ENCODE data around the gene RNPC3. TPM values are rescaled to one million over a fixed set of nuclear protein-coding genes. Genes with fewer than 3 reads are reported as not detected.

The RNPC3 gene
- total RNA-seq, 1 experiment from 2014 or later, result 16.4 TPM

GRCh38 chr1:103516693-103517092 lies 8.8 kb upstream of the RNPC3 start (continued):
- TF ChIP-seq ZNF423 (CRISPR knock-in tag; IDR thresholded peaks at IDR 0.05) (no peak), USF1 (CRISPR knock-in tag; IDR thresholded peaks at IDR 0.05) (no peak), ZSCAN18 (CRISPR knock-in tag; IDR thresholded peaks at IDR 0.05) (no peak), NR3C1 (CRISPR knock-in tag; conservative IDR thresholded peaks at IDR 0.05; ENCODE audit: low read depth) (no peak), MYBL2 (CRISPR knock-in tag; IDR thresholded peaks at IDR 0.05) (no peak), PRRX2 (CRISPR knock-in tag; IDR thresholded peaks at IDR 0.05) (no peak), ATF3 (CRISPR knock-in tag; conservative IDR thresholded peaks at IDR 0.05) (no peak), STAT6 (CRISPR knock-in tag; conservative IDR thresholded peaks at IDR 0.05; ENCODE audit: low read depth) (no peak), ZMAT4 (CRISPR knock-in tag; IDR thresholded peaks at IDR 0.05) (no peak), FOXJ3 (CRISPR knock-in tag; IDR thresholded peaks at IDR 0.05; ENCODE audit: borderline replicate concordance) (no peak)

- Mint-ChIP-seq H3K4me3 (no peak overlapping the region), H3K4me1 (0 out of 2 replicates have a peak, but pooled peaks cover 4% of the 10 kb centered on the region), H3K27ac (no peak overlapping the region), H3K9me3 (no peaks in the 10 kb centered on the region), H3K27me3 (ENCODE audit: low read depth) (no peaks in the 10 kb centered on the region), H3K36me3 (no peaks in the 10 kb centered on the region)
- ChIA-PET POLR2A (no interaction called here), CTCF (no interaction called here)
- DNase-seq (ENCODE audit: low spot score), result no peak
- no peak for ATAC-seq
- TF ChIP-seq USF2 (CRISPR knock-in tag; IDR thresholded peaks at IDR 0.05), result no peak
- no peak for TF ChIP-seq ETV6 (CRISPR knock-in tag; IDR thresholded peaks at IDR 0.05)
- no peak for TF ChIP-seq HMGA2 (CRISPR knock-in tag; IDR thresholded peaks at IDR 0.05)
- TF ChIP-seq SMAD3 (CRISPR knock-in tag; IDR thresholded peaks at IDR 0.05; ENCODE audit: borderline replicate concordance), result no peak
- no peak for TF ChIP-seq ATF2 (CRISPR knock-in tag; IDR thresholded peaks at IDR 0.05; ENCODE audit: borderline replicate concordance, low read depth)
- TF ChIP-seq ZNF263 (CRISPR knock-in tag; IDR thresholded peaks at IDR 0.05; ENCODE audit: low read depth), result no peak
- TF ChIP-seq ZNF532 (CRISPR knock-in tag; IDR thresholded peaks at IDR 0.05; ENCODE audit: borderline replicate concordance), result no peak
- TF ChIP-seq TCF7 (CRISPR knock-in tag; IDR thresholded peaks at IDR 0.05; ENCODE audit: low read depth), result no peak
- no peak for TF ChIP-seq IRF1 (CRISPR knock-in tag; IDR thresholded peaks at IDR 0.05)
- TF ChIP-seq JAZF1 (CRISPR knock-in tag; IDR thresholded peaks at IDR 0.05), result no peak
- no peak for TF ChIP-seq GRHL2 (CRISPR knock-in tag; IDR thresholded peaks at IDR 0.05; ENCODE audit: insufficient replicate concordance, severe bottlenecking)
- no peak for TF ChIP-seq ZNF671 (CRISPR knock-in tag; IDR thresholded peaks at IDR 0.05)
Observed at GRCh38 chr1:103517380-103518047, 8.0 kb upstream of the RNPC3 start.
